K562 treated with DMSO at 1 percent for 12 hours (cell line): ENCODE results near the gene PLA2G5. TPM values are rescaled to one million over a fixed set of nuclear protein-coding genes. Genes with fewer than 3 reads are reported as not detected.

ENCODE experiments used
- total RNA-seq: library from RNA; unstranded; fragments of 300-600 nt; gene quantifications from 2 replicates; pipeline ENCODE4 v1.2.3, GENCODE V29; 2022; ENCODE audit not compliant: insufficient read depth

Gene PLA2G5, protein sequence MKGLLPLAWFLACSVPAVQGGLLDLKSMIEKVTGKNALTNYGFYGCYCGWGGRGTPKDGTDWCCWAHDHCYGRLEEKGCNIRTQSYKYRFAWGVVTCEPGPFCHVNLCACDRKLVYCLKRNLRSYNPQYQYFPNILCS
- total RNA-seq: not detected in 2 replicates

DNA sequence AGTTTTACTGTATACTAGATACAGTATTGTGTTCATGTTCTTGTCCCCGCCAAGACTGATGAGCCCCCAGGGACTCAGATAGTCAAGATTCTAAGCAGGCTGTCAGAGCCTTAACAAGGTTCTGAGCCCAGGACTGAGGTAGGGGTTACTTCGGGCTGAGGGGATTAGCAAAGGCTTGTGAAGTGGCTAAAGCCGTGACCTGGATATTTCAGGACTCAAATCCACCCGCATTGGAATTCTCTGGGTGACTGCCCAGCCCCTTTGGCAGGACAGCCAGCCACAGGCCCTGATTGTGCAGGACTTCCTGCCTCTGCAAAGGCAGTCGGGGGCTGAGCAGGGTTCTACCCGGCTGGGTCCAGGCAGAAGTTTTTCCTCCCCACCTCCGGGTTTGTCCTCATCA is at the start of gene PLA2G5:
PLA2G5 (plus strand) TSS at position 321 of the 400 bp plus-strand sequence. CDS start 14,637 bp downstream, outside the sequence.

DNA sequence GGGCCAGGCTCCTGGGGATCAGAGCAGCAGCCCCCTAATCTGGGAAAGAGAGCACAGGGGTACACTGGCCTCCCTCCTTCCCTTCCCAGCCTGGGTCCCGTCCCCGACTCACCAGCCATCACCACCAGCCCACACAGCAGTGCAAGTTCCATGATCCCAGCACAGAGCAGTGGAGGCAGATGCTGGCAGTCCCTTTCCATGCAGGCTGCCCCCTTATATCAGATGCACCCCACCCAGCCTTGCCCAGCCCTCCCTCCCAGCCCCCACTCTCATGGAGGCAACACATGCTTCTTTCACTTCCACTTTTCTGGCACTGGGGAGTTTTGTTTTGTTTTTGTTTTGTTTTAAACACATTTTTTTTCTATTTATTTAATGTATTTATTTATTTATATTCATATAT is 49.4 kb downstream of the PLA2G5 start, which contains the start of gene PLA2G2D:
PLA2G2D (minus strand) TSS at position 190 of the 400 bp plus-strand sequence; CDS start at position 152, 38 bp downstream.

DNA sequence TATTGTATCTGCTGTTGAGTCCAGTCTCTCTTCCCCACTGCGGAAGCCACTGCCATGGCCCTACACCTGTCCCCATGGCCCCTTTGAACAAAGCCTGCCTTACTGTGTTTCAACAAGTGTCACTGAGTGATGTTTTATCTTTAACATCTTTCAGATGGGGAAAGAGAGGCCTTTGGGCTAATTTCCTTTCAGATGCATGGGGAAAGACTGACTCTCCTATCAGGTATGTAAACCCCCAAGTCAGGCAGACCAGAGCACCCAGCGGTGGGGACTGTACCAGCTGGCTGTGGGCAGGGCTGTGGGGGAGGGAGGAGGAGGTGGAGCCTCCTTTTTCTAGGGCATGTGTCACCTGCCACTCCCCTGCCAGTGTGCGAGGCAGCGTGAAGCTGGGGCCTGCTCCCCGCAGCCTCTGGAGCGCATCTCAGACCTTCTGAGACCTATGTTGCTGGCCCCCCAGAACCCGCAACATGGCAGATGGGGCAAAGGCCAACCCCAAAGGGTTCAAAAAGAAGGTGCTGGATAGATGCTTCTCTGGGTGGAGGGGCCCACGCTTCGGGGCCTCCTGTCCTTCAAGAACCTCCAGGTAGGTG is 69.1 kb downstream of the PLA2G5 start, which contains the start of gene PLA2G2F:
PLA2G2F (plus strand) TSS at position 363 of the 590 bp plus-strand sequence; CDS start at position 468, 105 bp downstream.

Other genes starting within 250 kb of the PLA2G5 start
- 2.1 and 24.5 TPM in 2 replicates for gene OTUD3, start 187.8 kb upstream of the PLA2G5 start, total RNA-seq
- not detected in 2 replicates for gene PLA2G2E, start 146.6 kb upstream of the PLA2G5 start, total RNA-seq
- gene PLA2G2A, start 90.6 kb upstream of the PLA2G5 start, total RNA-seq: not detected in 2 replicates
- gene PLA2G2D, start 49.3 kb downstream of the PLA2G5 start, total RNA-seq: not detected in 2 replicates
- gene PLA2G2F, start 69.1 kb downstream of the PLA2G5 start, total RNA-seq: not detected in 2 replicates
- gene UBXN10, start 115.9 kb downstream of the PLA2G5 start, total RNA-seq: 5.3 and 9.7 TPM in 2 replicates
- 0.40 and 0.42 TPM in 2 replicates for gene PLA2G2C, start 116.3 kb downstream of the PLA2G5 start, total RNA-seq
- gene VWA5B1, start 220.7 kb downstream of the PLA2G5 start, total RNA-seq: not detected in 2 replicates